ENCODE data around the gene APOBEC3H. TPM values are rescaled to one million over a fixed set of nuclear protein-coding genes. Genes with fewer than 3 reads are reported as not detected.

Gene APOBEC3H
- total and polyA plus RNA-seq, 9 of the 15 experiments (the other 6 are each of a cell fraction or from before 2014, with no cell fraction given) = 0.10 to 0.21 TPM; not detected in 7

DNA sequence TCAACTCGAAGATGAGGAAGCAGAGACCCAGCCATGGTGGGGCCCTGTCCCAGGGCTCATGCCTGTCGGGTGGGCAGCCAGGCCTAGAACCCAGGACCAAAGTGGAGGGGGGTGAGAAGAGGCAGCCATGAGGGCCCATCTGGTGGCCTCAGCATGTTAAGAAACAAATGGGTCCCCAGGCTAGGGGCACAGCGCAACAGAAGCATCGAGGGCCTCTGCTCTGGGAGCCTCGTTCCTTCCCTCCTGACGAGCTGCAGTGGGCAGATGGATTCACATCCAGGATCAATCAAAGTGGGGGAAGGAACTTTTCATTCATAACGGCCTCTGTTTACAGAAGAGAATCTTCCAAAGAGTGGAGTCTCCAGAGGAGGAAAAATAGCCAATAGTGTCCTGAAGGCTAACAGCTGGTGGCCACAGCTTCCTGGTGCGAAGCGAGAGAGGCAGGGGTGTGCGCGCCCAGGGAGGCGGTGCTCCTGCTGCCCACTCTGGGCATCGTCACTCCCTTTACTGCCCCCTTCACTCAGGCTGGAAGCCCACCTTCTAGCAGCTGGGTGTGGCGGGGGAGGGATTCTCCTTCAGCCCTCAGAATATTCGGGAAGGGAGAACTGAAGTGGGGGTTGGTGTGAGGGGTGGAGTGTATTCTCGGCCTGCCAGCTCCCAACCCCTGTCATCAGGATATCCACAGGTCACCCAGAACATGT, 51.1 kb downstream of the APOBEC3H start:
- POLR2A ChIA-PET = interaction anchor here (0.6 to 2.3 kb wide), 5 partner anchors 19 to 890 kb away, joined by 3 to 12 read pairs (median 3); no protein-coding TSS in a partner anchor
- ATAC-seq (no peak), FAIRE-seq (no peak), DNase-seq (ENCODE audit: extremely low read depth in 1 of 4, low spot score in 3 of 4) (no peak)
- Histone ChIP-seq H3K9ac (ENCODE audit: insufficient read depth in 1 of 2, low read depth in 2 of 2, low read length in 2 of 2) (0 out of 4 replicates have a peak overlapping the region, but pooled peaks of 1 of the 2 experiments have one; percentile 52), H3K27me3 (ENCODE audit: control insufficient read depth in 2 of 2, insufficient read depth in 2 of 2, low read length in 2 of 2) (no peaks in the 10 kb centered on the region), H2AFZ (ENCODE audit: low read depth, low read length) (no peak overlapping the region), H3K4me2 (ENCODE audit: insufficient read depth, low read length) (no peak overlapping the region), H3K36me3 (ENCODE audit: control insufficient read depth, insufficient read depth, low read length) (no peaks in the 10 kb centered on the region), H4K20me1 (replicated peaks; ENCODE audit: control insufficient read depth, insufficient read depth, low read length) (no peaks in the 10 kb centered on the region), H3K27ac (ENCODE audit: extremely low read depth, low read depth, low read length) (no peak overlapping the region), H3K9me3 (replicated peaks; ENCODE audit: control insufficient read depth, insufficient read depth, low read depth, low read length) (no peaks in the 10 kb centered on the region), H3K9me1 (ENCODE audit: control insufficient read depth, insufficient read depth, low read length) (no peaks in the 10 kb centered on the region), H3K79me2 (ENCODE audit: control insufficient read depth, insufficient read depth, low read length) (no peaks in the 10 kb centered on the region; the same call in 2 of the 3 replicates), H3K4me1 (replicated peaks in 1 of 2; ENCODE audit: control insufficient read depth in 2 of 2, insufficient read depth in 2 of 2, low read length in 2 of 2) (peaks cover 7 to 51% of the 10 kb centered on the region in 2 experiments; a peak in 4 of 5 replicates), H3K4me3 (no peak overlapping the region)
- in situ Hi-C loops (cut with MboI) = no loop called here
- WGBS (ENCODE audit: insufficient coverage, low coverage, missing lambda C conversion rate) = 56% methylated on average over 9 of the region's 16 CpGs
- TSS peak; percentile 24 for BruUV-seq (replicated peaks)
- CTCF ChIA-PET (ENCODE audit: low intra/inter-chr PET ratio) = no interaction called here
- intact Hi-C loops (cut with micrococcal nuclease) = no loop called here
- TF ChIP-seq CHD1 (IDR thresholded peaks at IDR 0.05; ENCODE audit: low read length) (no peak), ZFPM2 (CRISPR knock-in tag; IDR thresholded peaks at IDR 0.05) (no peak), ZNF445 (CRISPR knock-in tag; IDR thresholded peaks at IDR 0.05; ENCODE audit: low read depth) (no peak), TARDBP (IDR thresholded peaks at IDR 0.05) (no peak), CHD2 (IDR thresholded peaks at IDR 0.05; ENCODE audit: low read depth, low read length) (no peak), RBM34 (IDR thresholded peaks at IDR 0.05; ENCODE audit: borderline replicate concordance, insufficient read depth, low read length) (no peak), ARNT (IDR thresholded peaks at IDR 0.05) (no peak), TBP (optimal IDR thresholded peaks at IDR 0.05; ENCODE audit: low read depth, low read length) (no peak), ZFP36 (IDR thresholded peaks at IDR 0.05; ENCODE audit: low read depth, low read length, partially characterized antibody) (no peak), ZNF3 (CRISPR knock-in tag; IDR thresholded peaks at IDR 0.05) (no peak), POLR2B (IDR thresholded peaks at IDR 0.05; ENCODE audit: low read depth, partially characterized antibody) (no peak)
- TF ChIP-seq, protein P1, sequence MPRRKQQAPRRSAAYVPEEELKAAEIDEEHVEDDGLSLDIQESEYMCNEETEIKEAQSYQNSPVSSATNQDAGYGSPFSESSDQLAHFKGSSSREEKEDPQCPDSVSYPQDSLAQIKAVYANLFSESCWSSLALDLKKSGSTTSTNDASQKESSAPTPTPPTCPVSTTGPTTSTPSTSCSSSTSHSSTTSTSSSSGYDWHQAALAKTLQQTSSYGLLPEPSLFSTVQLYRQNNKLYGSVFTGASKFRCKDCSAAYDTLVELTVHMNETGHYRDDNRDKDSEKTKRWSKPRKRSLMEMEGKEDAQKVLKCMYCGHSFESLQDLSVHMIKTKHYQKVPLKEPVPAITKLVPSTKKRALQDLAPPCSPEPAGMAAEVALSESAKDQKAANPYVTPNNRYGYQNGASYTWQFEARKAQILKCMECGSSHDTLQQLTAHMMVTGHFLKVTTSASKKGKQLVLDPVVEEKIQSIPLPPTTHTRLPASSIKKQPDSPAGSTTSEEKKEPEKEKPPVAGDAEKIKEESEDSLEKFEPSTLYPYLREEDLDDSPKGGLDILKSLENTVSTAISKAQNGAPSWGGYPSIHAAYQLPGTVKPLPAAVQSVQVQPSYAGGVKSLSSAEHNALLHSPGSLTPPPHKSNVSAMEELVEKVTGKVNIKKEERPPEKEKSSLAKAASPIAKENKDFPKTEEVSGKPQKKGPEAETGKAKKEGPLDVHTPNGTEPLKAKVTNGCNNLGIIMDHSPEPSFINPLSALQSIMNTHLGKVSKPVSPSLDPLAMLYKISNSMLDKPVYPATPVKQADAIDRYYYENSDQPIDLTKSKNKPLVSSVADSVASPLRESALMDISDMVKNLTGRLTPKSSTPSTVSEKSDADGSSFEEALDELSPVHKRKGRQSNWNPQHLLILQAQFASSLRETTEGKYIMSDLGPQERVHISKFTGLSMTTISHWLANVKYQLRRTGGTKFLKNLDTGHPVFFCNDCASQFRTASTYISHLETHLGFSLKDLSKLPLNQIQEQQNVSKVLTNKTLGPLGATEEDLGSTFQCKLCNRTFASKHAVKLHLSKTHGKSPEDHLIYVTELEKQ (CRISPR knock-in tag; IDR thresholded peaks at IDR 0.05) = no peak
- TF ChIP-seq, protein P2, sequence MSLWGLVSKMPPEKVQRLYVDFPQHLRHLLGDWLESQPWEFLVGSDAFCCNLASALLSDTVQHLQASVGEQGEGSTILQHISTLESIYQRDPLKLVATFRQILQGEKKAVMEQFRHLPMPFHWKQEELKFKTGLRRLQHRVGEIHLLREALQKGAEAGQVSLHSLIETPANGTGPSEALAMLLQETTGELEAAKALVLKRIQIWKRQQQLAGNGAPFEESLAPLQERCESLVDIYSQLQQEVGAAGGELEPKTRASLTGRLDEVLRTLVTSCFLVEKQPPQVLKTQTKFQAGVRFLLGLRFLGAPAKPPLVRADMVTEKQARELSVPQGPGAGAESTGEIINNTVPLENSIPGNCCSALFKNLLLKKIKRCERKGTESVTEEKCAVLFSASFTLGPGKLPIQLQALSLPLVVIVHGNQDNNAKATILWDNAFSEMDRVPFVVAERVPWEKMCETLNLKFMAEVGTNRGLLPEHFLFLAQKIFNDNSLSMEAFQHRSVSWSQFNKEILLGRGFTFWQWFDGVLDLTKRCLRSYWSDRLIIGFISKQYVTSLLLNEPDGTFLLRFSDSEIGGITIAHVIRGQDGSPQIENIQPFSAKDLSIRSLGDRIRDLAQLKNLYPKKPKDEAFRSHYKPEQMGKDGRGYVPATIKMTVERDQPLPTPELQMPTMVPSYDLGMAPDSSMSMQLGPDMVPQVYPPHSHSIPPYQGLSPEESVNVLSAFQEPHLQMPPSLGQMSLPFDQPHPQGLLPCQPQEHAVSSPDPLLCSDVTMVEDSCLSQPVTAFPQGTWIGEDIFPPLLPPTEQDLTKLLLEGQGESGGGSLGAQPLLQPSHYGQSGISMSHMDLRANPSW (CRISPR knock-in tag; IDR thresholded peaks at IDR 0.05) = no peak
- TF ChIP-seq, protein P3, sequence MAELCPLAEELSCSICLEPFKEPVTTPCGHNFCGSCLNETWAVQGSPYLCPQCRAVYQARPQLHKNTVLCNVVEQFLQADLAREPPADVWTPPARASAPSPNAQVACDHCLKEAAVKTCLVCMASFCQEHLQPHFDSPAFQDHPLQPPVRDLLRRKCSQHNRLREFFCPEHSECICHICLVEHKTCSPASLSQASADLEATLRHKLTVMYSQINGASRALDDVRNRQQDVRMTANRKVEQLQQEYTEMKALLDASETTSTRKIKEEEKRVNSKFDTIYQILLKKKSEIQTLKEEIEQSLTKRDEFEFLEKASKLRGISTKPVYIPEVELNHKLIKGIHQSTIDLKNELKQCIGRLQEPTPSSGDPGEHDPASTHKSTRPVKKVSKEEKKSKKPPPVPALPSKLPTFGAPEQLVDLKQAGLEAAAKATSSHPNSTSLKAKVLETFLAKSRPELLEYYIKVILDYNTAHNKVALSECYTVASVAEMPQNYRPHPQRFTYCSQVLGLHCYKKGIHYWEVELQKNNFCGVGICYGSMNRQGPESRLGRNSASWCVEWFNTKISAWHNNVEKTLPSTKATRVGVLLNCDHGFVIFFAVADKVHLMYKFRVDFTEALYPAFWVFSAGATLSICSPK (IDR thresholded peaks at IDR 0.05; ENCODE audit: borderline replicate concordance) = no peak

Measured in K562 (cell line).